Activated naive CD8-positive, alpha-beta T cell treated with anti-CD3 and anti-CD28 coated beads, Interleukin-2, amount 50 U/mL, for 24 hours (primary cell): ENCODE data around the gene RAB11FIP4.

ENCODE experiments used
- ATAC-seq: fragments of 150-1000 bp; cut with Tn5 transposase; one replicate; pipeline ENCODE4 v1.10.0; 2021
- DNase-seq: peaks from one replicate; pipeline ENCODE4 v3.0.0; 2021
- H3K27ac Mint-ChIP-seq: one replicate; pipeline ENCODE4 v1.8.0; 2021; ENCODE audit warnings: mild to moderate bottlenecking, mixed read lengths
- H3K27me3 Mint-ChIP-seq: one replicate; pipeline ENCODE4 v1.8.0; 2021; ENCODE audit warnings: mixed read lengths
- H3K36me3 Mint-ChIP-seq: one replicate; pipeline ENCODE4 v1.8.0; 2021; ENCODE audit warnings: low read depth, mixed read lengths
- H3K4me1 Mint-ChIP-seq: one replicate; pipeline ENCODE4 v1.8.0; 2021; ENCODE audit warnings: mixed read lengths
- H3K4me3 Mint-ChIP-seq: one replicate; pipeline ENCODE4 v1.8.0; 2021; ENCODE audit warnings: mild to moderate bottlenecking, moderate library complexity, mixed read lengths
- H3K9me3 Mint-ChIP-seq: one replicate; pipeline ENCODE4 v1.8.0; 2021; ENCODE audit warnings: mixed read lengths

The RAB11FIP4 gene

GRCh38 chr17:31586946-31587345, 195.5 kb downstream of the RAB11FIP4 start:
- no peak for DNase-seq
- no peaks in the 10 kb centered on the region for H3K27me3 Mint-ChIP-seq
- H3K27ac Mint-ChIP-seq = no peak overlapping the region
- no peak overlapping the region for H3K4me3 Mint-ChIP-seq
- ATAC-seq = no peak
- no peaks in the 10 kb centered on the region for H3K9me3 Mint-ChIP-seq
- H3K4me1 Mint-ChIP-seq = peaks cover 12% of the 10 kb centered on the region
- H3K36me3 Mint-ChIP-seq = no peaks in the 10 kb centered on the region

GRCh38 chr17:31587462-31587861, 196.0 kb downstream of the RAB11FIP4 start:
- Mint-ChIP-seq H3K27me3 (no peaks in the 10 kb centered on the region), H3K9me3 (no peaks in the 10 kb centered on the region), H3K36me3 (no peaks in the 10 kb centered on the region), H3K4me1 (peaks cover 7% of the 10 kb centered on the region), H3K4me3 (no peak overlapping the region), H3K27ac (no peak overlapping the region)
- ATAC-seq (no peak), DNase-seq (no peak)
